Sigmoid colon (tissue), 7 donors: ENCODE results near the gene SHISAL1. TPM values are rescaled to one million over a fixed set of nuclear protein-coding genes. Genes with fewer than 3 reads are reported as not detected.

Source experiments
- DNase-seq: peaks from one replicate; pipeline ENCODE4 v3.0.0-alpha.2; 2019
- H3K27ac ChIP-seq, 4 donors: fragments of 200-600 bp; sonication (generic); one replicate each; pipeline ENCODE4 v1.5.1; 2016 to 2019; ENCODE audit warnings: mild to moderate bottlenecking in 1 of 4
- H3K27me3 ChIP-seq, 3 donors: fragments of 200-600 bp; sonication (generic); one replicate each; pipeline ENCODE4 v1.5.1; 2019; ENCODE audit warnings: mild to moderate bottlenecking in 1 of 3
- H3K36me3 ChIP-seq, 4 donors: fragments of 200-600 bp; sonication (generic); one replicate each; pipeline ENCODE4 v1.5.1; 2016 to 2019
- H3K4me1 ChIP-seq, 4 donors: fragments of 200-600 bp; sonication (generic); one replicate each; pipeline ENCODE4 v1.5.1; 2017 to 2019
- H3K4me3 ChIP-seq, 4 donors: fragments of 200-600 bp; sonication (generic); one replicate each; pipeline ENCODE4 v1.5.1; 2017 to 2019; ENCODE audit warnings: mild to moderate bottlenecking in 2 of 4, moderate library complexity in 1 of 4
- H3K9me3 ChIP-seq, 4 donors: fragments of 200-600 bp in 3 of 4; sonication (generic) in 3 of 4; one replicate each; pipeline versions ENCODE4 v1.5.1 to v1.6.1; 2013 to 2019
- EP300 ChIP-seq, 4 donors: sonication (generic); formaldehyde crosslinking; IDR thresholded peaks; one replicate each; pipeline ENCODE4 v1.6.1; 2017; ENCODE audit warnings: antibody characterized with exemption in 4 of 4
- POLR2A ChIP-seq, 2 donors: fragments of 450-650 bp; IDR thresholded peaks; one replicate each; pipeline ENCODE4 v1.6.1; 2016; ENCODE audit warnings: antibody characterized with exemption in 2 of 2, mild to moderate bottlenecking in 2 of 2, moderate library complexity in 2 of 2
- POLR2AphosphoS5 ChIP-seq, 4 donors: sonication (generic); formaldehyde crosslinking; IDR thresholded peaks; one replicate each; pipeline ENCODE4 v1.6.1; 2017; ENCODE audit warnings: antibody characterized with exemption in 4 of 4
- WGBS, 2 donors: extraction: QIAGEN DNeasy Blood & Tissue Kit; methylation state at CpG; one replicate each; pipeline ENCODE4 v1.1.7; 2013; 5-methylcytosine and 5-hydroxymethylcytosine counted together
- intact Hi-C: fragments of 100-400 bp; cut with DNase I; formaldehyde crosslinking; loops from one replicate; pipeline ENCODE4 v1.15.1; 2023
- polyA plus RNA-seq, 3 donors: library from polyadenylated mRNA; stranded (reverse); fragments of 200-250 nt; gene quantifications; one replicate each; pipeline ENCODE4 v1.2.3, GENCODE V29; 2013
- total RNA-seq, 4 donors: library from RNA; depleted of rRNA; stranded (reverse); fragments of >200 nt; gene quantifications; one replicate each; pipeline ENCODE4 v1.1.0, GENCODE V29; 2016
- TF ChIP-seq, protein P1 (sequence below), 4 experiments: fragments of 450-650 bp in 3 of 4; fragments of 200-600 bp in 1 of 4; IDR thresholded peaks; one replicate each; pipeline ENCODE4 v1.5.1; 2016 to 2019; ENCODE audit warnings: antibody characterized with exemption in 4 of 4, mild to moderate bottlenecking in 3 of 4, moderate library complexity in 2 of 4
- donor health status: healthy with polysubstance abuse.
- donor health status: Bipolar disorder and iron deficiency.
- donor health status: healthy.

The SHISAL1 gene
- total and polyA plus RNA-seq, 7 donors: 0.23 to 32.4 (median 20.7) TPM

DNA sequence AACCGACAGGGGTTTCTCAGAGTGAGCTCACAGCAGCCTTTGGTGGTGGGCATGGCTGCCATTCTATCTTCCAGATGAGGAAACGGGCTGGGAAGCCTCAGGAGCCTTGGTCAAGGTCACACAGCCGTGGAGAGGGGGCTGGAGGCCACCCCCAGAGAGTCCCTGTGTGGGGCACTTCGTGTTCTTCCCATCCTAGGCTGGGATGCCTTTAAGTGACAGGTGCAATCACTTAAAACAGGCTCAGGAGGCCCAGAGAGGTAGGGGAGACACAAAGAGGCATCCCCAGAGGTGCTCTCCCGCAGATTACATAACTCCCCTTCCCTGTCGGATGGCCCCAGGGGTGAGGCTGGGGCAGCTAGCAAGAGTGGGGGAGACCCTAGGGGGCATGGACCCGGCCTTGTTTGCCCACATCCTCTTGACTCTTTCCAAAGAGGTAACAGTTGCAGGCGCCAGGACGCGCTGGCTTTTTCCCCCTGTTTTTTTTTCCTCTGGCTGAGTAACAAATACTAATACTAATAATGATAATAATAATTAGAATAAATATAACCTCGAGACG lies 17.5 kb upstream of the SHISAL1 start:
- H3K27ac ChIP-seq: peak overlapping the region in 3 of 4 donors; percentile 60 to 68 (median 65)
- DNase-seq: peak; percentile 65
- peaks cover 0 to 4% (median 3%) of the 10 kb centered on the region in 3 donors for H3K27me3 ChIP-seq
- H3K9me3 ChIP-seq: no peaks in the 10 kb centered on the region
- H3K4me1 ChIP-seq: peaks cover 0 to 48% (median 36%) of the 10 kb centered on the region in 4 donors
- no peaks in the 10 kb centered on the region for H3K36me3 ChIP-seq
- 32 to 35% methylated on average over 12 of the region's 12 CpGs for WGBS, 2 donors
- H3K4me3 ChIP-seq: peak overlapping the region; percentile 52 to 70 (median 61)
- intact Hi-C loops: loop anchor here (2.0 to 10.0 kb wide), 3 partner anchors 17 to 243 kb away; partner anchors contain the start of gene SHISAL1
- TF ChIP-seq, protein P1, sequence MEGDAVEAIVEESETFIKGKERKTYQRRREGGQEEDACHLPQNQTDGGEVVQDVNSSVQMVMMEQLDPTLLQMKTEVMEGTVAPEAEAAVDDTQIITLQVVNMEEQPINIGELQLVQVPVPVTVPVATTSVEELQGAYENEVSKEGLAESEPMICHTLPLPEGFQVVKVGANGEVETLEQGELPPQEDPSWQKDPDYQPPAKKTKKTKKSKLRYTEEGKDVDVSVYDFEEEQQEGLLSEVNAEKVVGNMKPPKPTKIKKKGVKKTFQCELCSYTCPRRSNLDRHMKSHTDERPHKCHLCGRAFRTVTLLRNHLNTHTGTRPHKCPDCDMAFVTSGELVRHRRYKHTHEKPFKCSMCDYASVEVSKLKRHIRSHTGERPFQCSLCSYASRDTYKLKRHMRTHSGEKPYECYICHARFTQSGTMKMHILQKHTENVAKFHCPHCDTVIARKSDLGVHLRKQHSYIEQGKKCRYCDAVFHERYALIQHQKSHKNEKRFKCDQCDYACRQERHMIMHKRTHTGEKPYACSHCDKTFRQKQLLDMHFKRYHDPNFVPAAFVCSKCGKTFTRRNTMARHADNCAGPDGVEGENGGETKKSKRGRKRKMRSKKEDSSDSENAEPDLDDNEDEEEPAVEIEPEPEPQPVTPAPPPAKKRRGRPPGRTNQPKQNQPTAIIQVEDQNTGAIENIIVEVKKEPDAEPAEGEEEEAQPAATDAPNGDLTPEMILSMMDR (IDR thresholded peaks at IDR 0.05): no peak
- TF ChIP-seq POLR2AphosphoS5 (IDR thresholded peaks at IDR 0.05) (no peak), EP300 (IDR thresholded peaks at IDR 0.05) (no peak), POLR2A (IDR thresholded peaks at IDR 0.05) (no peak)

DNA sequence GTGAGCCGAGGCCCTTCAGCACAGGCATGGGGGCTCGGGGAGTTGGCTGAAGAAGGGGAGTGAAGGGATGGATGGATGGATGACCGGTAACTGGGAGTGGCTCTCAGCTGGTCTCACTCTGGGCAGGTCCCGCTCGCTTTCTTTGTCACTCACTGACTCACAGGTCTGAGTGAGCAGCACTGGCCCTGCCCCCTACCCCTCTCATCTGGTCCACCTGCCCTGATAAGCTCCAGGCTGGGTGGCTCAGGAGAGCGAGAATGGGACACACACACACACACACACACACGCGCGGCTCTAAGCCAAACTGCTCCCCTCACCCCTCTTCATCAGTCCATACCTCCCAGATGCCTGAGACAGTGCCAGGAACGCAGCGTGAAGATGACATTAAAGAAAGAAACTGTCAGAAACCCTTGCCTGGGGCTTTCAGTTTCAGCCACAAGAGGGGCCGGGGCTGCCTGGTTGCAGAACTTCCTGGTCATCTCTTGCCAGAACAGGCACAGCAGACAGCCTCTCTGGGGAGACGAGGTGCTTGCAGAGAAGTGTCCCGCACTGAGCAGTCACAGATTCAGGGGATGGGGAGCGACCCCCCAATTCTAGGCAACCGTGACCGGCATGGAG lies 16.5 kb upstream of the SHISAL1 start:
- TF ChIP-seq POLR2AphosphoS5 (IDR thresholded peaks at IDR 0.05): no peak
- no peak for TF ChIP-seq POLR2A (IDR thresholded peaks at IDR 0.05)
- TF ChIP-seq EP300 (IDR thresholded peaks at IDR 0.05): no peak
- TF ChIP-seq, protein P1 (IDR thresholded peaks at IDR 0.05): no peak
- DNase-seq: peak; percentile 64
- Histone ChIP-seq H3K4me3 (no peak overlapping the region), H3K36me3 (no peaks in the 10 kb centered on the region), H3K27ac (peak overlapping the region in 2 of 4 donors; percentile 65 to 68), H3K9me3 (no peaks in the 10 kb centered on the region), H3K27me3 (peaks cover 0 to 4% (median 3%) of the 10 kb centered on the region in 3 donors), H3K4me1 (peaks cover 0 to 52% (median 39%) of the 10 kb centered on the region in 4 donors)
- WGBS, 2 donors: 44 to 49% methylated on average over 17 of the region's 17 CpGs
- intact Hi-C loops: loop anchor here (10.0 kb wide), 2 partner anchors 296 to 334 kb away; no protein-coding TSS in a partner anchor

DNA sequence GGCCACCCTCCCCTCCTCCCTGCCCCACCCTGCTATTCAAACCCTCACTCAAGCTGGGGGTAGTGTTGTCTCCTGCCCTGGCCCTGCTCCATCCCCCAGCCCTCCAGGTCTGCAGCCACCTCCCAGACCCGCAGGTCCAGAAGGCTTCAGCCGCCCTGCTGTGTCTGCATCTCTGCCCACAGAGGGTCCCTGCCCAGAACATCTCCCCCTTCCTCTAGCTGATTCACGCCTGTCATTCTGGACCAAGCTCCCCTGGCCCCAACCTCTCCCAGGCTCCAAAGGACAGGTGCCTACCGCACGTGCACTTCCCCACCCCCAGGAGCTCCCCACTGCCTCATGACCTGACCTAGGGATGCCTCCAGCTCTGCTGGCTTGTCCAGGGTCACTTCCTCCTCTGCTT lies 16.0 kb upstream of the SHISAL1 start:
- Histone ChIP-seq H3K9me3 (no peaks in the 10 kb centered on the region), H3K27me3 (peaks cover 0 to 4% (median 3%) of the 10 kb centered on the region in 3 donors), H3K27ac (peak overlapping the region in 2 of 4 donors; percentile 20 to 37), H3K4me1 (peaks cover 0 to 52% (median 39%) of the 10 kb centered on the region in 4 donors), H3K36me3 (no peaks in the 10 kb centered on the region), H3K4me3 (no peak overlapping the region)
- no peak for TF ChIP-seq POLR2A (IDR thresholded peaks at IDR 0.05)
- TF ChIP-seq EP300 (IDR thresholded peaks at IDR 0.05): no peak
- no peak for TF ChIP-seq POLR2AphosphoS5 (IDR thresholded peaks at IDR 0.05)
- TF ChIP-seq, protein P1 (IDR thresholded peaks at IDR 0.05): no peak
- 55 to 65% methylated on average over 5 of the region's 5 CpGs for WGBS, 2 donors
- peak; percentile 58 for DNase-seq
- intact Hi-C loops: loop anchor here (10.0 kb wide), 2 partner anchors 296 to 334 kb away; no protein-coding TSS in a partner anchor

DNA sequence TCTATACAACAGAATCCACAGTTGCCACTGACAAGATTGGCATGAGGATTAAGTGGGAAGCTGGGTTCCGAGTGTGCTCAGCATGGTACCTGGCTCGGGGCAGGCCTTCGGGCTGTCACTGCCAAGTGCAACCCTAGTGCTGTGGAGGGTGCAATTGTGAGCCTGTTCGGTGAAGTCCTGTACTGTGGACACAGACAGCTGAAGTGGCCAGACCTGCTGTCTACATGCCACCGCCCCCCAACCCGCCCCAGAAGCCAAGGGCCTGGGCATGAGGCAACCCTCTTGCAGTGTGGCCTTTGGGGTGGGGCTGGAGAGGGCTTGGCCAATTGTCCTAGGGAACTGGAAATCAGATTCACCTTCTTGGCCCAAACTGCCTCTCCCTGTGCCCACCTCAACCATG lies 15.6 kb upstream of the SHISAL1 start:
- DNase-seq: no peak
- TF ChIP-seq, protein P1 (IDR thresholded peaks at IDR 0.05): no peak
- TF ChIP-seq EP300 (IDR thresholded peaks at IDR 0.05) (no peak), POLR2AphosphoS5 (IDR thresholded peaks at IDR 0.05) (no peak), POLR2A (IDR thresholded peaks at IDR 0.05) (no peak)
- intact Hi-C loops: loop anchor here (10.0 kb wide), 2 partner anchors 296 to 334 kb away; no protein-coding TSS in a partner anchor
- no peak overlapping the region for H3K4me3 ChIP-seq
- H3K4me1 ChIP-seq: peaks cover 0 to 52% (median 39%) of the 10 kb centered on the region in 4 donors
- H3K9me3 ChIP-seq: no peaks in the 10 kb centered on the region
- H3K36me3 ChIP-seq: no peaks in the 10 kb centered on the region
- H3K27me3 ChIP-seq: peaks cover 0 to 4% (median 3%) of the 10 kb centered on the region in 3 donors
- peak overlapping the region in 2 of 4 donors; percentile 20 to 37 for H3K27ac ChIP-seq
- 69 to 92% methylated on average over 6 of the region's 6 CpGs for WGBS, 2 donors
